Transverse colon (tissue), 4 donors: ENCODE results near the gene CCDC40. TPM values are rescaled to one million over a fixed set of nuclear protein-coding genes. Genes with fewer than 3 reads are reported as not detected.

Experiments
- DNase-seq: peaks from one replicate; pipeline ENCODE4 v3.0.0-alpha.2; 2019
- H3K27ac ChIP-seq, 4 donors: fragments of 200-600 bp; sonication (generic); 2 replicates each; pipeline ENCODE4 v1.5.1; 2016 to 2018; ENCODE audit warnings: inconsistent platforms in 4 of 4
- H3K27me3 ChIP-seq: fragments of 200-600 bp; sonication (generic); 2 replicates; pipeline ENCODE4 v1.5.1; 2017; ENCODE audit warnings: inconsistent platforms
- H3K36me3 ChIP-seq, 4 donors: fragments of 200-600 bp; sonication (generic); 2 replicates each; pipeline ENCODE4 v1.5.1; 2017 to 2019; ENCODE audit warnings: inconsistent platforms in 4 of 4
- H3K4me1 ChIP-seq, 4 donors: fragments of 200-600 bp; sonication (generic); 2 replicates each; pipeline ENCODE4 v1.5.1; 2017 to 2020; ENCODE audit warnings: inconsistent platforms in 4 of 4
- H3K4me3 ChIP-seq, 4 donors: fragments of 200-600 bp; sonication (generic); 1 replicate in 1 of 4; 2 replicates in 3 of 4; pipeline versions ENCODE4 v1.5.1 to v1.6.1; 2017 to 2019; ENCODE audit warnings: inconsistent platforms in 4 of 4
- H3K9me3 ChIP-seq, 2 donors: fragments of 200-600 bp; sonication (generic); 2 replicates each; pipeline ENCODE4 v1.5.1; 2017 to 2019; ENCODE audit warnings: inconsistent platforms in 2 of 2
- CTCF ChIP-seq, 5 experiments: fragments of 200-600 bp in 3 of 5; fragments of 450-650 bp in 2 of 5; sonication (generic) in 3 of 5; IDR thresholded peaks; 1 replicate in 2 of 5; 2 replicates in 3 of 5; pipeline ENCODE4 v1.5.1; 2016 to 2017; ENCODE audit warnings: antibody characterized with exemption in 5 of 5, inconsistent platforms in 3 of 5, mild to moderate bottlenecking in 2 of 5, moderate library complexity in 1 of 5
- EP300 ChIP-seq: sonication (generic); formaldehyde crosslinking; IDR thresholded peaks from one replicate; pipeline ENCODE4 v1.6.1; 2017; ENCODE audit warnings: antibody characterized with exemption, low read depth
- POLR2A ChIP-seq: fragments of 450-650 bp; IDR thresholded peaks from one replicate; pipeline ENCODE4 v1.6.1; 2016; ENCODE audit warnings: antibody characterized with exemption, mild to moderate bottlenecking, moderate library complexity
- POLR2AphosphoS5 ChIP-seq, 3 donors: sonication (generic); formaldehyde crosslinking; IDR thresholded peaks; one replicate each; pipeline ENCODE4 v1.6.1; 2016; ENCODE audit warnings: antibody characterized with exemption in 3 of 3
- WGBS, 2 donors: methylation state at CpG; one replicate each; pipeline ENCODE4 v1.1.5; 2018; ENCODE audit warnings: low coverage in 1 of 2; 5-methylcytosine and 5-hydroxymethylcytosine counted together
- in situ Hi-C, 4 donors: fragments of 200-750 bp; cut with MboI; loops; one replicate each; pipeline versions ENCODE4 v1.15.0 to v1.15.1; 2017; ENCODE audit warnings: low sequenced_read_pairs in 3 of 4, low pct_ligation_motif_present in 1 of 4, low pct_unique_long_range_greater_than_20kb in 1 of 4
- intact Hi-C: fragments of 100-400 bp; cut with DNase I; formaldehyde crosslinking; loops from one replicate; pipeline ENCODE4 v1.15.1; 2023; ENCODE audit warnings: low total_unique reads
- total RNA-seq, 4 donors: library from RNA; depleted of rRNA; stranded (reverse); fragments of >200 nt; gene quantifications; one replicate each; pipeline ENCODE4 v1.1.0, GENCODE V29; 2016

Gene CCDC40
- total RNA-seq, 4 donors from 2014 or later, result 0.75 to 2.8 (median 2.0) TPM

GRCh38 chr17:80118601-80119270, 82.3 kb downstream of the CCDC40 start:
- intact Hi-C loops (no loop called here), in situ Hi-C loops (no loop called here)
- TF ChIP-seq POLR2AphosphoS5 (IDR thresholded peaks at IDR 0.05), result no peak
- no peak for TF ChIP-seq POLR2A
- no peak for TF ChIP-seq EP300
- TF ChIP-seq CTCF (IDR thresholded peaks at IDR 0.05), result no peak
- 89% methylated on average over 22 of the region's 35 CpGs; no CpG with 5 or more reads in 1 of the 2 donors for WGBS, 2 donors
- Histone ChIP-seq H3K9me3 (no peaks in the 10 kb centered on the region), H3K36me3 (no peaks in the 10 kb centered on the region), H3K4me1 (no peaks in the 10 kb centered on the region), H3K27ac (no peak overlapping the region), H3K4me3 (no peak overlapping the region), H3K27me3 (no peaks in the 10 kb centered on the region)
- no peak for DNase-seq

GRCh38 chr17:80119271-80119791, 82.9 kb downstream of the CCDC40 start:
- DNase-seq, result no peak
- 89 to 100% methylated on average over 4 to 24 of the region's 24 CpGs for WGBS, 2 donors
- TF ChIP-seq POLR2AphosphoS5 (IDR thresholded peaks at IDR 0.05) (no peak), CTCF (IDR thresholded peaks at IDR 0.05) (no peak), POLR2A (no peak), EP300 (no peak)
- intact Hi-C loops (no loop called here), in situ Hi-C loops (no loop called here)
- Histone ChIP-seq H3K4me3 (no peak overlapping the region), H3K9me3 (no peaks in the 10 kb centered on the region), H3K27ac (no peak overlapping the region), H3K4me1 (no peaks in the 10 kb centered on the region), H3K27me3 (no peaks in the 10 kb centered on the region), H3K36me3 (no peaks in the 10 kb centered on the region)

- no peak for DNase-seq
- in situ Hi-C loops, result no loop called here
- H3K4me3 ChIP-seq, result no peak overlapping the region
- intact Hi-C loops, result no loop called here
- 85 to 90% methylated on average over 7 to 9 of the region's 9 CpGs for WGBS, 2 donors
- no peak overlapping the region for H3K27ac ChIP-seq
- H3K27me3 ChIP-seq, result no peaks in the 10 kb centered on the region
- H3K4me1 ChIP-seq, result no peaks in the 10 kb centered on the region
- TF ChIP-seq POLR2AphosphoS5 (IDR thresholded peaks at IDR 0.05) (no peak), EP300 (no peak), POLR2A (no peak), CTCF (IDR thresholded peaks at IDR 0.05) (no peak)
- H3K36me3 ChIP-seq, result no peaks in the 10 kb centered on the region
- no peaks in the 10 kb centered on the region for H3K9me3 ChIP-seq
These were observed 83.4 kb downstream of the CCDC40 start for GRCh38 chr17:80119839-80120238.

- TF ChIP-seq CTCF (IDR thresholded peaks at IDR 0.05) (no peak), EP300 (no peak), POLR2AphosphoS5 (IDR thresholded peaks at IDR 0.05) (no peak), POLR2A (no peak)
- Histone ChIP-seq H3K4me1 (no peaks in the 10 kb centered on the region), H3K27me3 (no peaks in the 10 kb centered on the region), H3K9me3 (no peaks in the 10 kb centered on the region), H3K36me3 (no peaks in the 10 kb centered on the region), H3K27ac (no peak overlapping the region), H3K4me3 (no peak overlapping the region)
- intact Hi-C loops, result no loop called here
- DNase-seq, result no peak
- 70 to 82% methylated on average over 2 to 17 of the region's 17 CpGs for WGBS, 2 donors
- in situ Hi-C loops, result no loop called here
These were observed 85.7 kb downstream of the CCDC40 start for GRCh38 chr17:80122026-80122575.
